DND-41 (cell line): ENCODE results near the gene NFE2L2.

Experiments
- CTCF ChIP-seq: IDR thresholded peaks from 2 replicates; pipeline ENCODE4 v1.5.1; 2012; ENCODE audit warnings: borderline replicate concordance, low read length, moderate library complexity, mild to moderate bottlenecking; ENCODE audit not compliant: poor library complexity, severe bottlenecking; ENCODE audit errors: extremely low read depth
- EZH2 ChIP-seq: IDR thresholded peaks from 3 replicates; pipeline ENCODE4 v1.6.1; 2012; ENCODE audit warnings: borderline replicate concordance, low read depth, mild to moderate bottlenecking, moderate library complexity, low read length, inconsistent platforms; ENCODE audit not compliant: severe bottlenecking

- TF ChIP-seq EZH2 (no peak), CTCF (no peak)
Measured at GRCh38 chr2:177287814-177288213, 23.3 kb upstream of the NFE2L2 start.
